ENCODE results near the gene TM9SF1.

TM9SF1 gene

DNA sequence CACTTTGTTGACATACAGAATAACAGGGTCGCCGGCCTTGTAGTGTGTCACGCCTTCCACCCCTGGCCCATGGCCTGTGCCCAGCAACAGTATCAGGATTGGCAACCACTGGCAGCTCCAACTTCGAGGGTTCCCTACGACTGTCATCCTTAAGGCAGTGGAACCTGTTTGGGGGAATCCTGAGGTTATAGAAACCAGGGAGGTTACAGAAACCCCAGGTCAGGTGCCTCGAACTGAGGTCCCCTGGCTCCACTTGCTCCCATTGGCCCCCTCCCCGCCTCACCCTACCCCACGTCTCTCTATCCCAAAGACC lies 412 bp downstream of the TM9SF1 start:
- DNase-seq, result no peak

DNA sequence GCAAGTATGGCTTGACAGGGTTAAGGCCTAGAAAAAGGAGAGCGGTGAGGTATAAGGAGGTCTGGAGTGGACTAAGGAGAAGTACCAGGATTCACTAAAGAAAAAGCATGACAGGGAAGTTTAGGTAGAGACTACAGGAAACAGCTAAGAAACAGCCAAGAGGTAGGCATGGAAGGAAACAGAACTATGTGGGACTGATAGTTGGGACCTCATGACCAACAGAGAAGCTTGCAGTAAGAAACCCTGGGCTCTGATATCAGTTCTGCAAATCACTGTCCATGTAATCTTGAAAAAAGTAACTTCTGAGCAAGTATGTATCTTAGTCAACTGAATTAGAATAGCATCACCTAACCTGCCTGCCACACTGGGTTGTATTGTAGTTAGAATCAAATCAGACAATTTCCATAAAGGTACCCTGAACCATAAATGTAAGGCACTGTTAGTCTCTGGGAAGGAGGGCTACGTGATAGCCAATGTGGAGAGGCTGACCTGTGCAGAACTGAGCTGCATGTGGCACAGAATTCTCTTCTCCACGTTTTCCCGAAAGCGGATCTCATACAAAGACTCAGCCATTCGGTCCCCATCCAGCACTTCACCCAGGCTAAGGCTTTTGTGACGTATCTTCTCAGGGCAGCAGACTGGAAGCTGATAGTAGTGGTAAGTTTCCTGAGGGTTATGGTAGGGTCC lies 912 bp downstream of the TM9SF1 start:
- DNase-seq, result no peak

DNA sequence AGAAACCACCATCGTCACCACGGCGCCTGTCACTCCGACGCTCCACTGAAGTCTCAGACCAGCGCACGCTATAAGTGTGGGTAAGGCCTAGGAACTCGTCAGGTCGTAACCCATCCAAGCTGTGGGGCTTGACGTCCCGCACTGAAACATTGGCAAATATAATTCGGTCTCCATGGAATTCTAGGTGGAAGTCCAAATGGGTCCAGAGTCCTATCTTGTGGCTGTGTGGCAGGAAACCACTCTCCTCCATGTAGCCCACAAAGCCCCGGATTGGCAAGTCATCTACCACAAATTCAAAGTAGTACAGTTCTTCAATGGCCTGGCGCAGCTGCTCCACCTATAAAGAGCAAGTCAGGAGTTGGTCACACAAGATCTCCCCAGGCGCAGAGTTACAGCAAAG lies 2.3 kb downstream of the TM9SF1 start:
- DNase-seq, result no peak

DNA sequence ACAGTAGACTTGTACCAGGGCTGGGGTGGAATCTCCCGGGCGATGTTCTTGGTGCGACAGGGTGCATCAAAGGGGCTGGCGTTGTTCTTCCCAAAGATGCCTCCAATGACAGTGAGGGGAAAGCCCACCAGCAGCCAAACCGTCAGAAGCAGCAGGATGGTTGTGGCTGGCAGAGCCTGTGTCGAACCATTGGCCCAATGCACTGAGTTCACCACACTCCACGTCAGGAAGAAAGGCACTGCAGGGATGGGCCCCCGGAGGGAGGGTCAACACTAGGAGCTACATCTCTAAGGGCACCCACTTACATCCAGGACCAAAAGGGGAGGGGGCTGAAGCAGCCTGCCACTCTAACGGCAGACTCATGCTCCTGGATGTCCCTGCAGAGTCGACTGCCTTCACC lies 4.8 kb downstream of the TM9SF1 start:
- no peak for DNase-seq

DNA sequence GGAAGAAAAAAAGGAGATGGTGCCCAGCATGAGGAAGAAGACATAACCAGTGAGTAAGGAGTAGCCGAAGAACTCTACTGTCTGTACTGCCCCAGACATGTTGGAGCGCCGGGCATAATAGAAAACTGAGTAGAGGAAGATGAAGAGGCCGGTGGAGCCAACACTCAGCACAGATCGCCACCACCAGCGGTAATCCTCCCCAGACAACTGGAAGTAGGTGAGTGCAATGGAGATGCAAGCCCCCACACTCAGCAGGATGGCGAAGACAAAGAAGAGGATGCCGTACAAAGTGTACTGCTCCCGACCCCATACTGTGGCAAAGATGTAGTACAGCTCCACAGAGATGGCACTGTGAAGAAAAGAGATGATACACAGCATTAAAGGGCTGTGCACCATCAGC lies 5.8 kb downstream of the TM9SF1 start:
- DNase-seq, result no peak

DNA sequence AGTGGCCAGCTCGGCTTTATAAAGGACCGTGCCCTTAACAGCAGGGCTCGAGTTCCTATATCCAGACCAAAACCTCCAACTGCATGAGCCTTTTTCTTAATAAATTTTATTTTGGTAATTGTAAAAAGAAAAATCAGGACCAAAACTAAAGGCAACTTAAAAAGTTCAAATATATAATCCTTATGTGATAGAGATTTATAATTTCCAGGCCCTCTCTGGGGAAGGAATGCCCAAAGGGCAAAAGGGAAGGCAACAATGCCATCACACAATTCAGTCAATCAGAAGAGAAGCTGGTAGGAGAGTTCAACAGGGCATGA lies 6.2 kb downstream of the TM9SF1 start:
- DNase-seq, result no peak

DNA sequence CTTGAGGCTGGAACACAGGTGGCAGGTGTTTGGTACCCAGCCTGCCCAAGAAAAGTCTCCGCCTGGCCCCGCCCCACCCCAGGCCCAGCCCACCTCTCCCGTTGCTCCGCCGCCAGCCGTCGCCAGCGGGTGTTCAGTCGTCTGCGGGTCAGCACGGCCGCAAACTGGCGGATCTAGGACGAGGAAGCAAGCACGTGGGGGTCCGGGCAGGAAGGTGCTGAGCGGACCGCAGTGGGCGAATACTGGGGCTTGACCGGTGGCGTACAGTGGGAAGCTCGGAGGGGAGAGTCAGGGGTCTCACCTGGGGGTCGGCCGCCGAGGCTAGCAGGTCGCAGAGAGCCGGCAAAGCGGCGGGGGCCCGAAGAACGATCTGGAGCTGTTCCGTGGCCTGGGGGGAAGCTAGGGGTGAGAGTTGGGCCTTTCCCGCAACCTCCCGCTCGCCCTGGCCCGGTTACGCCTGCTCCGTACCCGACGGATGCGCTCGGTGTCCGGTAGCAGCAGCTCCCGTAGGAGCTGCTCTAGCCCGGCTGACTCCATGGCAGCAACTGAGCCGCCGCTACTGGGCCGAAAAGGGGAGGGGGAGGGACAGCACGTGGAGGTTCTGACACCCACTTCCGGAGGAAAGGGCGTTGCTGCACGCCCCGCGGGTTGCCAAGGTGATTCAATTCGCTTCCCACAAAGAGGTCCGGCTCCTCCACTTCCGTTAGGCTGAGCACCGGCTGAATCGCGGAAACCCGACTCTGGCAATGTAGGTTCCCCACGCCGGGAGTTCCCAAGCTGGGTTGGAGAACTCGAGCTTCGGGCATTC lies 6.8 kb downstream of the TM9SF1 start, which contains the start of gene IPO4:
IPO4 (minus strand) TSS at position 566 of the 808 bp plus-strand sequence; CDS start at position 537, 29 bp downstream.
- peak; percentile 96 for DNase-seq

DNA sequence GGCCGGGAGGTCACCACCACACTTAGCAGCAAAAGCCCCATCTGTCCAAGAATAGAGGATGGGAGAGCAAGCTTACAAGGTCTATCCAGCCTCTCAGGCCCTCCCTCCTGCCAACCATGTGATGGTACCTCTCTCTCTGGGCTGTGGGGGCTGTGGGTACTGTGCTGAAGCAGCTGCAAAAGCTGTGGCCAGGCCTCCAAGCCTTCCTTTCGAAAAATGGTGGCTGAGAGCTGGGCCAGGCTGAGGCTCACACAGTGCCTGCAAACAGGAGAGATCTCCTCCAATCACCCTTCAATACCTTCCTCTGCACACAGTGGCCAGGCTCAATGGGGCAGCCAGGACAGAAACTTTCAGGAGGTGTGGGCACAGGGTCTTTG lies 7.7 kb downstream of the TM9SF1 start:
- no peak for DNase-seq

DNA sequence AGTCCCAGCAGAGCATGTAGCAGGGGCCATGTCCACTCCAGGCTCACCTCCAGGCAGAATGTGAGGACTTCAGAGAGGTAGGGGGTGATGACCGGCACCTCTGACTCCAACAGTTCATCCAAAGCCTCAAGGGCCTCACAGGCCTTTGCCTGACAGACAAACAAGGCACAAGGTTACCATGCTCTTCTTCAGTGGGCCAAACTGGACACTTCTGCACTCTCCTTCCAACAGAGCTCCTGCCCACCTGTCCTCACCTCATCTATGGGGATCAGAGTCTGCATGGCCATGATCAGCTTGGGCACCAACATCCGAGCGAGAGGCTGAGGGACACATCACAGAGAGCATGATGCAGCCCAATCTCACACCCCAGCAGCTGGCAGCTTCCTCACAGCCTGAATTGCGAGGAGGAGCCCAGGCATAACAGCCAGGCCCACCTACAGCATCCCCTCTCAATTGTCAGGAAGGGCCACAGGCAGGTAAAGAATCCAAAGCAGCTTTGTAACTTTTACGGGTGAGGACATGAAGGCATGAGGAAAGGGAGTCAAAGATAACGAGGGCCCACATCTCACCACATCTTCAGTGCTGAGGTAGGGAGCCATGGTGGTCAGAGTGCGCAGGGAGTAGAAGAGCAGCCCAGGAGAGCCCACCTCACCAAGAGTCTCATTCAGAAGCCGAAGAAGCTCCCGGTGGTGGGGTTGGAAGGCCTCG lies 8.3 kb downstream of the TM9SF1 start:
- DNase-seq, result no peak

DNA sequence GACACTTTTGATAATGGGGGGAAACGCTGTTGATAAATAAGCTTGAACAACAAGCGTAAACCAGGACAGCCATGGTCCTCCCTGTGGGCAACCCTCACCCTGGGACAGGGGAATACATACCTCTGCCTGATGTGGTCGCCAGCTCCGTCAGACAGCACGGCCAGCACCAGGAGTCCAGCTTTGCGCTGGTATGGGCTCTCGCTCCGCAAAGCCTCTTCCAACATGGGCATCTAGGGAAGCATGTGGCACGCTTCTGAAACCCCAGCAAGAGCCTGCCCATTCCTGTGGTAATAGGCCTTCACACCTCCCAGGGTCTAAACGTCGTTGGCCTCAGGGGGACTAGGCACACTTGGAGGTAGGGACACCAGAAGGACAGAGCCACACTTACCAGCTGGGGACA lies 9.5 kb downstream of the TM9SF1 start:
- DNase-seq, result no peak

DNA sequence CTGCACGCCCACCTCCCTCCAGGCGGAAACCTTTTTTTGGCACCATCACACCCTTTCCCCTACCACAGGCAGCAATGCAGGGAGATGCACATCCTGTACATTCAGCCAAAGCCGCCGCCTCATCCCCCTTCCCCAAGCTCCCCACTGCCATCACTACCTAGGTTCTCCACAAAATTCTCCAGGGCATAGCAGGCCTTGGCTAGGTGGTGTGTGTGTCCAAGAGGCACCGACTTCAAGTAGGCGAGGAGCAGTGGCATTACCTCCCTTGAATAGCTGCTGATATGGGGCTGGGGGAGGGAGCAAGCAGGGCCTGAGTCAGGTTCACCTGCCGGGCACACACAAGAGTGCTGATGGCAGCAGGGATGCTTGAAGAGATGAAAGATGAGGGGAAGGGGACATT lies 10.2 kb downstream of the TM9SF1 start:
- no peak for DNase-seq

DNA sequence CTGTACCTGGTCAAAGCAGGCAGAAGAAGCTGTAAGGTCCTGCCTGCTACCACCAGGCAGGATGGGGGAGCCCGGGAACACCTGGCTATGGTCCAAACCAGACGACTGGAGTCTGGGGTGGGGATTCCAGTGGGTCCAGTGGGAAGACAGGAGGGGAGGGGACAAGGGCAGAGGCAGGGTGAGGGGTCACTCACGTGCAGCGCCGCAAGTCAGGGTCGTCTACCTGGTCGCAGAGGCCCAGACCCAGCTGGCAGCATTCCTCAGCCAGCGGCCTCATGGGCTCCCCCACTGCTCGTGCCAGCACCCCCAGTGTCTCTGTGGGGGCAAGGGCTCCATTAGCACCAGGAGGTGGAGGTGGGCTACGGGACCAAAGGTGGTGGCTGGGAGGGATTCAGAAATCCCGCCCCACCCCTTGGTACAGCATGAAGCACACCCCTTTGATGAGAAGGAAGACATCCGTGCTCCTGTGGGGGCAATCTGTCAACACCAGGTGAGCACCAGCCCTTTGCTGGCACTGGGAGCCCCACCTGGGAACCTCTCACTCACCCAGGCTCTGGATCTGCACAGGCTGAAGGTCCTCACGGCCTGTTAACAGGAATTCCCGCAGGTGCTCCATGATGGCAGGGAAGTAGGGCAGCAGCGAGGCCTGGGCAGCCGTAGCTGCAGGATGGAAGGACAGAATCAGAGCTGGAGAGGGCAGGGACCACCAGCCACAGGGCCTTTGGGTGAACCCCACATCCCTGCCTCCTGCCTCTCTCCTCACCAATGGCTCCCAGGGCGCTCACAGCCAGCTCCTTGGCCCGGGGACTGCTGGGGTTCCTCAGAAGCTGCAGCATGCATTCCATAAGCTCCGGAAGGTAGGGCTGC lies 10.9 kb downstream of the TM9SF1 start:
- no peak for DNase-seq

DNA sequence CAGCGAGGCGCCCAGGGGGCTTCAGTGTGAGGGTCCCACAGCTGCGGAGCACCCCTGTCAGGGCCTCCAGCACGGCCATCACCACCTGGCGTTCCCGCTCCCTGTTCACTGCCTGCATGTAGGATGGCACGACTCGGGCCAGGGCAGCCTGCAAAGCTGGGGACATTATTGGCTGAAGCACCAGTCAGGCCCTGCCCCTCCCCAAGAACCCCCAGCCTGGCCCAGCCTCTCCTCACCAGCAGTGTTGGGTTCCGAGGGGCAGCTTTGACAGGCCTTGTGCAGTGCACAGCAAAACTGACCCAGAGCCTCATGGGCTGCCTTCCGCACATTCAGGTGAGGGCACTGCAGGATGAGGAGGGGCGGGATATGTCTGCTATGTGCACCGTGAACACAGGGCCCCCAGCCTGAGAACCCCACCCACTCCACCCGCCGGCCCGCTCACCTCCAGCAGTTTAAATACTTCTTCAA lies 12.2 kb downstream of the TM9SF1 start:
- DNase-seq, result no peak

DNA sequence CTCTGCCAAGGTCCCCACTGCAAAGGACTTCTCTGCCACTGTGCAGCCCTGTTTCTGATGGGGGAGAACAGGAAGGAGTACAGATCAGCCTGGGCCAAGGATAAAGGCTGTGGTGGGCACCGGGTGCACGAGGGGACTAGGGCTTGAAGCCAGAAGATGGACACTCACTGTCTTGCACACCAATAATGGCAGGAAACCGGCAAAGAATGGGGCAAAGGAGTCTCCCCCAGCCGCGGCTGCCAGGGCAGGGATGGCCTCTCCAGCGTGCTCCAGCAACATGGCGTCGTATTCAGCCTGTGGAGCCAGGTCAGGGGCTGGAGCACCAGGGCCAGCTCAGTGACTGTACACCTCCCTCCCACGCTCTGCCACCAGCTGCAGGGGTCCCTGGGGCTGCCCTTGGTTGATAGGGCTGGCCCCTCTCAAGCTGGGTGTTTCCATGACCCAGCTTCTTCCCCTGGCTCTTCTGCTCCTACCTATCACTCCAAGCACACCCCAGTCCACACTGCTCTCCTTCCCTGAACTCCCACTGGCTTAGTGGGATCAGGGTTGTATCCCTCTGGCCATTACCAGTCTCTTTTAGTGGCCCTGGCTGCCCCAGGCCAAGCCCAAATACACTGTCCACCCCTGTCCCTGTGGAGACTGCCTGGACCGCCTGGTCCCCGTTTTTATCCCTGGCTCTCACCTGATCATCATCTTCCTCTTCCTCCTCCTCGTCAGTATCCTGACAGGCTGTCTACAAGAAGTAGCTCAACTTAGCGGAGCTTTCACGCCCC lies 12.9 kb downstream of the TM9SF1 start:
- DNase-seq, result no peak

DNA sequence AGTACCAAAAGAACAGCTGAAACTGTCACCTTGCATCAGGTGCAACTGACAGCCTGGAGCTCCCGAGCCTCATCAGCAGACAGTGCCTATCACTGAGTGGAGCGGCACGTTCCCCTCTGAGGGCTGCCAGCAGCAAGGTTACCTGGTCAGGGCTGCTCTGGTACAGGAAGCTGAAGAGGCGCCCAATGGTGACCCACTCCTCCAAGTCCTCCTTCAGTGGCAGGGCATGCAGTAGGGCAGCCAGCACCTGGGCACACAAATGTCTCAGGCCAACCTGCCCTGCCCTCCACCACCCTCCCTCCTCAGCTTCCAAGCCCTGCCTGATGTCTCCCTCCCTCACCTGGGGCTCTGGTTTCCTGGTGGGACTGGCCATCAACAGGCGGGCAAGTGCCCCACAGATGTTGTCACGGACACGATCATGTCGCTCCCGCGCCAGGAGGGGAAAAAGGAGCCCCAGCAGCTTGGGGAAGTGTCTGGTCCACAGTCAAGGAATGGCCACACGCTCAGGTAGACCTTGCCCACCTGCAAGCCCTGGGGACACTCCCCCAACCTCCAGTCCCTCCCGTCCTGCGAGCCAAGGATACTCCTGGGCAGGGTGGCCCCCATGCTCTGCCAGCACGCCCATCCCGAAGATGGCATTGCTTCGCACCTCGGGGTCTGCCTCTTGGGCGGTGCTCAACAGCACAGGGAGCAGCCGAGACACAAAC lies 13.7 kb downstream of the TM9SF1 start:
- no peak for DNase-seq

DNA sequence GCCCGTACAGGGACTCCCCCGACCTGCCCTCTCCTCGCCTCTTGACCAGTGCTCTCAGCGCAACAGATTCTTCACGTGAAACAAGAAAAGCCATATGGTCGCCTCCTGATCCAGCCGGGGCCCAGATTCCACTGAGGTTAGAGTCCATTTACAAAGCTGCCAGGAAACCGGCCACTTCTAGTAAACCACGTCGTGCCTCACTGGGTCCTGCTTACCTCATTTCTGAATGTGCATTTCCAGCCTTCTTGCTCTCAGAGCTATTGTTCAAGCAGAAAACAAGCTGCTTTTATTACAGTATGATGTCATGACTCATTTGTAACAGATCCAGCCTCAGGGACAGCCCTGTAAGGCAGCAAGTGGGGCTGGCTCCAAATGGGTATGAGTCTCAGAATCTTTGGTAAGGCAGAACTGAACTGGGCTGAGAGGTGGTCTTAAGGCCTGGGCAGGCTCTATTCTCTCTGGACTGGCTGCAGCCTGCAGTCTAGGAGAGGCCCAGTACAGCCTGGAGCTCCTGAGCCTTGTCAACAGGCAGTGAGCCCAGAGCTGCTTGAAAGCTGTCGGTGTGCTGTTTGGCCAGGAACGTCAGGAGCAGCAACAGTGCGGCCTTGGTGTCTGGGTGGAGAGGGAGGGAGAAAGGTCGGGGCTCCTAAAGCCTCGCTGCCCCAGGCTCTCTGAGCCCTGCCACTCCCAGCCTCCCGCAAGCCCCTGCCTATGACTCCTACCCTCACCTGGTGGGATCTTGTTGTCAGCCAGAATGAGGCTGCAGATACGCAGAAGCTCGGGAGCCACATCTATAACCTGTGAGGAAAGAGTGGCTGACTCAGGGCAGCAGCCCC lies 15.1 kb downstream of the TM9SF1 start:
- no peak for DNase-seq

DNA sequence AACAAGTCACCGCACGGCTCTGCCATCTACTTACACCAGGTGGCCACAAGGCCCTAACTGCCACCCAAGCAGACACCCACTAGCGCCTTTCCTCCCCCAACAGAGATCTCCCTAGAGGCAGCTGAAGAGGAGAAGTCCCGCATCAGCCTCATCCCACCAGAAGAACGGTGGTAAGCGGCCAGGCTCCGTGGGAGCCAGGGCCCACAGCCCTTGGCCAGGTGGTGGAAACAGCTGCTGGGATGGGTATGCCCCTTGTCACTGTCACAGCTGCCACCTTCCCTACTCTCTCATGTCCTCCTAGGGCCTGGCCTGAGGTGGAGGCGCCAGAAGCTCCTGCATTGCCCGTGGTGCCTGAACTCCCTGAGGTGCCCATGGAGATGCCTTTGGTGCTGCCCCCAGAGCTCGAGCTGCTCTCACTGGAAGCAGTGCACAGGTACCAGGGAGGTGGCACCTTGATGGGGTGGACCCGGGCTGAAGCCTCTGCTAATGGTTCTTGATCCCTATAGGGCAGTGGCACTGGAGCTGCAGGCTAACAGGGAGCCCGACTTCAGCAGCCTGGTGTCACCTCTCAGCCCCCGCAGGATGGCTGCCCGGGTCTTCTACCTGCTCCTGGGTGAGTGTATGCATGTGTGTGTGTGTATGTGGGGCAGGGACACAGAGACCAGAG lies 15.8 kb downstream of the TM9SF1 start:
- DNase-seq, result no peak

DNA sequence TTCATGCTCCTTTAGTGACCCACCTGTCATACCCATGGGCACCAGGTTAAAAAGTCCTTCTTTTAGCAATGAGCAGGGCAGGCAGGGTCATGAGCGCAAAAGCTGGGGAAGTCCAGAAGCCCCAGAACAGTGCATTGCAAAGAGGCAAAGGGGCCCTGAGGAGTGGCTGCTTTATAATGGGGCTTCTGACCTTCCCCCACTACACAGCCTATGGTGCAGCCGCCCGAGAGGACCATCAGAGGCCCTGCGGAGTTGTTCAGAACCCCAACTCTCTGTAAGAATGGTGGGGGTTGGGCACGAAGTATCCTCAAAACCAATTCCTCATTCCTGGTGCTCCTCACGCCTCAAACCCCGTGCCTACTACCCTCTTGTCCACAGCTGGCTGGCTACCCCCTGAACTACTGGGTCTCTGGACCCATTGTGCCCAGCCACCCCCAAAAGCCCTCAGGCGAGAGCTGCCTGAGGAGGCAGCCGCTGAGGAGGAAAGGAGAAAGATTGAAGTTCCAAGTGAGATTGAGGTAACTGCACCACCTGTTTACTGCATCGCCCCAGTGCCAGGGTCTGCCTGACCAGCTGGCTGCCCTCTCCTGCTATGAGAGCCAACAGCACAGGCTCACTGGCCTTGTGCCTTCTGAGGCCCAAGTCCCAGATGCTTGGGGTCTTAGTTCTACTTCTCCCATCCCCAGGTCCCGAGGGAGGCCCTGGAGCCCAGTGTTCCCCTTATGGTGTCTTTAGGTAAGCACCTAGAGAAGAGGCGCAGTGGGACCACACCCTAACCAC lies 16.7 kb downstream of the TM9SF1 start:
- DNase-seq, result no peak

DNA sequence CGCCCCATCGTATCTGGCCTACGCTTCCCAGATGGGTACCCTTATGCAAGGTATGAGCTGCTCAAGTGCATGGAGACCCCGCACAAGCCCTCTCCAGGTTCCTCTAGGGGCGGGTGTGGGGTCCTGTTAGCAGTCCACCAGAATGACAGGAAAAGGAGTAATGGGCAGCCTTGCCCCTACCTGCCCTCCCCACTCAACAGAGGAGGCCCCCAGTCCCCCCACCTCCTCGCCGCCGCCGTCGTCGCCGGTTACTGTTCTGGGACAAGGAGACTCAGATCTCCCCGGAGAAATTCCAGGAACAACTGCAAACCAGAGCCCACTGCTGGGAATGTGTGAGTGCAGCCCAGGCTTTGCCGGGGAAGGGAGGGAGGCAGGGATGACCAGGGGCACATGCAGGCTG lies 17.4 kb downstream of the TM9SF1 start:
- no peak for DNase-seq
